Suprapubic skin (tissue), 4 donors: Measurements from ENCODE around the gene ADCY6. TPM values are rescaled to one million over a fixed set of nuclear protein-coding genes. Genes with fewer than 3 reads are reported as not detected.

Source experiments
- DNase-seq, 2 donors: peaks; one replicate each; pipeline ENCODE4 v3.0.0-alpha.2; 2019; ENCODE audit warnings: low spot score in 2 of 2
- H3K27ac ChIP-seq: fragments of 200-600 bp; sonication (generic); one replicate; pipeline ENCODE4 v1.5.1; 2019
- H3K27me3 ChIP-seq: fragments of 200-600 bp; sonication (generic); one replicate; pipeline ENCODE4 v1.5.1; 2019
- H3K36me3 ChIP-seq: fragments of 200-600 bp; sonication (generic); one replicate; pipeline ENCODE4 v1.5.1; 2019
- H3K4me1 ChIP-seq: fragments of 200-600 bp; sonication (generic); one replicate; pipeline ENCODE4 v1.5.1; 2019
- H3K4me3 ChIP-seq: fragments of 200-600 bp; sonication (generic); one replicate; pipeline ENCODE4 v1.5.1; 2019; ENCODE audit warnings: mild to moderate bottlenecking
- H3K9me3 ChIP-seq: fragments of 200-600 bp; sonication (generic); one replicate; pipeline ENCODE4 v1.5.1; 2019
- CTCF ChIP-seq, 2 donors: fragments of 200-600 bp in 1 of 2; fragments of 450-650 bp in 1 of 2; sonication (generic) in 1 of 2; IDR thresholded peaks; one replicate each; pipeline ENCODE4 v1.5.1; 2016 to 2019; ENCODE audit warnings: antibody characterized with exemption in 2 of 2, mild to moderate bottlenecking in 1 of 2, moderate library complexity in 1 of 2
- EP300 ChIP-seq: sonication (generic); formaldehyde crosslinking; IDR thresholded peaks from one replicate; pipeline ENCODE4 v1.6.1; 2017; ENCODE audit warnings: antibody characterized with exemption
- POLR2A ChIP-seq, 2 donors: fragments of 450-650 bp; IDR thresholded peaks; one replicate each; pipeline ENCODE4 v1.6.1; 2017; ENCODE audit warnings: antibody characterized with exemption in 2 of 2, mild to moderate bottlenecking in 2 of 2, moderate library complexity in 2 of 2
- POLR2AphosphoS5 ChIP-seq, 3 donors: sonication (generic); formaldehyde crosslinking; IDR thresholded peaks; one replicate each; pipeline ENCODE4 v1.6.1; 2017; ENCODE audit warnings: antibody characterized with exemption in 3 of 3
- WGBS: methylation state at CpG from one replicate; pipeline ENCODE4 v1.1.5; 2018; 5-methylcytosine and 5-hydroxymethylcytosine counted together
- total RNA-seq, 4 donors: library from RNA; depleted of rRNA; stranded (reverse); fragments of >200 nt; gene quantifications; one replicate each; pipeline ENCODE4 v1.1.0, GENCODE V29; 2016

The ADCY6 gene
- total RNA-seq, 4 donors from 2014 or later, result 11.2 to 48.4 (median 19.0) TPM

GRCh38 chr12:48750769-48751356 is 38.0 kb downstream of the ADCY6 start:
- Histone ChIP-seq H3K4me1 (no peaks in the 10 kb centered on the region), H3K4me3 (no peak overlapping the region), H3K27ac (no peak overlapping the region), H3K27me3 (no peaks in the 10 kb centered on the region), H3K36me3 (no peaks in the 10 kb centered on the region), H3K9me3 (no peaks in the 10 kb centered on the region)
- no peak for DNase-seq
- TF ChIP-seq POLR2A (IDR thresholded peaks at IDR 0.05), result no peak
- TF ChIP-seq POLR2AphosphoS5 (IDR thresholded peaks at IDR 0.05), result no peak
- no peak for TF ChIP-seq CTCF (IDR thresholded peaks at IDR 0.05)
- no peak for TF ChIP-seq EP300
- 63% methylated on average over 2 of the region's 2 CpGs for WGBS

- TF ChIP-seq POLR2A (IDR thresholded peaks at IDR 0.05) (no peak), POLR2AphosphoS5 (IDR thresholded peaks at IDR 0.05) (no peak), CTCF (IDR thresholded peaks at IDR 0.05) (no peak), EP300 (no peak)
- Histone ChIP-seq H3K27me3 (no peaks in the 10 kb centered on the region), H3K36me3 (no peaks in the 10 kb centered on the region), H3K9me3 (no peaks in the 10 kb centered on the region), H3K4me1 (no peaks in the 10 kb centered on the region), H3K4me3 (no peak overlapping the region), H3K27ac (no peak overlapping the region)
- WGBS, result 100% methylated on average over 1 of the region's 1 CpG
- DNase-seq, result no peak
Measured at GRCh38 chr12:48750215-48750614, 38.7 kb downstream of the ADCY6 start.

GRCh38 chr12:48744251-48745008 is 44.5 kb downstream of the ADCY6 start:
- no peak overlapping the region for H3K27ac ChIP-seq
- peaks cover 13% of the 10 kb centered on the region for H3K27me3 ChIP-seq
- WGBS, result 79% methylated on average over 9 of the region's 9 CpGs
- no peak for TF ChIP-seq EP300
- no peak for TF ChIP-seq POLR2AphosphoS5 (IDR thresholded peaks at IDR 0.05)
- no peak for TF ChIP-seq CTCF (IDR thresholded peaks at IDR 0.05)
- TF ChIP-seq POLR2A (IDR thresholded peaks at IDR 0.05), result no peak
- no peaks in the 10 kb centered on the region for H3K36me3 ChIP-seq
- no peaks in the 10 kb centered on the region for H3K9me3 ChIP-seq
- no peak for DNase-seq
- no peak overlapping the region for H3K4me3 ChIP-seq
- no peaks in the 10 kb centered on the region for H3K4me1 ChIP-seq

GRCh38 chr12:48739618-48740269 is 49.1 kb downstream of the ADCY6 start:
- H3K27ac ChIP-seq, result no peak overlapping the region
- DNase-seq, result no peak
- no peaks in the 10 kb centered on the region for H3K9me3 ChIP-seq
- peaks cover 17% of the 10 kb centered on the region for H3K27me3 ChIP-seq
- no peak overlapping the region for H3K4me3 ChIP-seq
- H3K4me1 ChIP-seq, result no peaks in the 10 kb centered on the region
- no peaks in the 10 kb centered on the region for H3K36me3 ChIP-seq
- TF ChIP-seq POLR2AphosphoS5 (IDR thresholded peaks at IDR 0.05) (no peak), CTCF (IDR thresholded peaks at IDR 0.05) (no peak), POLR2A (IDR thresholded peaks at IDR 0.05) (no peak), EP300 (no peak)
- 29% methylated on average over 5 of the region's 5 CpGs for WGBS

GRCh38 chr12:48736456-48736855 is 52.4 kb downstream of the ADCY6 start:
- H3K27me3 ChIP-seq, result peaks cover 10% of the 10 kb centered on the region
- no peaks in the 10 kb centered on the region for H3K36me3 ChIP-seq
- no peak overlapping the region for H3K27ac ChIP-seq
- TF ChIP-seq POLR2AphosphoS5 (IDR thresholded peaks at IDR 0.05) (no peak), POLR2A (IDR thresholded peaks at IDR 0.05) (no peak), CTCF (IDR thresholded peaks at IDR 0.05) (no peak), EP300 (no peak)
- no peak overlapping the region for H3K4me3 ChIP-seq
- no peak for DNase-seq
- 30% methylated on average over 1 of the region's 1 CpG for WGBS
- no peaks in the 10 kb centered on the region for H3K4me1 ChIP-seq
- no peaks in the 10 kb centered on the region for H3K9me3 ChIP-seq
